HepG2 (cell line): Measurements from ENCODE around the gene USH2A.

Source experiments
- E2F1 ChIP-seq: sonication (generic); formaldehyde crosslinking; IDR thresholded peaks from 2 replicates; pipeline ENCODE4 v1.5.0; 2020; ENCODE audit warnings: missing genetic modification reagents
- EZH2 ChIP-seq: conservative IDR thresholded peaks from 2 replicates; pipeline ENCODE4 v1.6.1; 2012; ENCODE audit warnings: mild to moderate bottlenecking, low read depth, low read length, moderate library complexity
- GMEB1 ChIP-seq: sonication (generic); formaldehyde crosslinking; IDR thresholded peaks from 2 replicates; pipeline ENCODE4 v1.5.1; 2020; ENCODE audit warnings: missing genetic modification reagents, mild to moderate bottlenecking, borderline replicate concordance
- IRF9 ChIP-seq: sonication (generic); formaldehyde crosslinking; IDR thresholded peaks from 2 replicates; pipeline ENCODE4 v1.8.0; 2022; ENCODE audit warnings: missing genetic modification reagents, mild to moderate bottlenecking, borderline replicate concordance
- MAFK ChIP-seq, 2 experiments: IDR thresholded peaks in 1 of 2; conservative IDR thresholded peaks in 1 of 2; 2 replicates each; pipeline ENCODE4 v1.6.1; 2011; ENCODE audit warnings: improper control_type of control experiment in 2 of 2, low read length in 2 of 2
- MED13 ChIP-seq: sonication (generic); formaldehyde crosslinking; IDR thresholded peaks from 2 replicates; pipeline ENCODE4 v1.5.0; 2020; ENCODE audit warnings: missing genetic modification reagents
- POLR2AphosphoS5 ChIP-seq: IDR thresholded peaks from 2 replicates; pipeline ENCODE4 v1.6.1; 2012; ENCODE audit warnings: low read depth, low read length
- SALL1 ChIP-seq: sonication (generic); formaldehyde crosslinking; IDR thresholded peaks from 2 replicates; pipeline ENCODE4 v1.8.0; 2022; ENCODE audit warnings: mild to moderate bottlenecking, missing genetic modification reagents
- ZNF605 ChIP-seq: sonication (generic); formaldehyde crosslinking; IDR thresholded peaks from 2 replicates; pipeline ENCODE4 v1.8.0; 2022; ENCODE audit warnings: mild to moderate bottlenecking, missing genetic modification reagents

GRCh38 chr1:215600258-215600792 lies 822.9 kb downstream of the USH2A start:
- no peak for TF ChIP-seq MED13
- TF ChIP-seq EZH2: no peak
- no peak for TF ChIP-seq MAFK (conservative IDR thresholded peaks at IDR 0.05 in 1 of 2, IDR thresholded peaks at IDR 0.05 in 1 of 2; ENCODE audit: low read length in 2 of 2)
- TF ChIP-seq GMEB1 (CRISPR knock-in tag): no peak
- no peak for TF ChIP-seq POLR2AphosphoS5
- no peak for TF ChIP-seq SALL1 (CRISPR knock-in tag)
- TF ChIP-seq IRF9: no peak
- no peak for TF ChIP-seq ZNF605 (CRISPR knock-in tag)
- no peak for TF ChIP-seq E2F1 (CRISPR knock-in tag)
